ENCODE results near the gene FAM9C.

The FAM9C gene

DNA sequence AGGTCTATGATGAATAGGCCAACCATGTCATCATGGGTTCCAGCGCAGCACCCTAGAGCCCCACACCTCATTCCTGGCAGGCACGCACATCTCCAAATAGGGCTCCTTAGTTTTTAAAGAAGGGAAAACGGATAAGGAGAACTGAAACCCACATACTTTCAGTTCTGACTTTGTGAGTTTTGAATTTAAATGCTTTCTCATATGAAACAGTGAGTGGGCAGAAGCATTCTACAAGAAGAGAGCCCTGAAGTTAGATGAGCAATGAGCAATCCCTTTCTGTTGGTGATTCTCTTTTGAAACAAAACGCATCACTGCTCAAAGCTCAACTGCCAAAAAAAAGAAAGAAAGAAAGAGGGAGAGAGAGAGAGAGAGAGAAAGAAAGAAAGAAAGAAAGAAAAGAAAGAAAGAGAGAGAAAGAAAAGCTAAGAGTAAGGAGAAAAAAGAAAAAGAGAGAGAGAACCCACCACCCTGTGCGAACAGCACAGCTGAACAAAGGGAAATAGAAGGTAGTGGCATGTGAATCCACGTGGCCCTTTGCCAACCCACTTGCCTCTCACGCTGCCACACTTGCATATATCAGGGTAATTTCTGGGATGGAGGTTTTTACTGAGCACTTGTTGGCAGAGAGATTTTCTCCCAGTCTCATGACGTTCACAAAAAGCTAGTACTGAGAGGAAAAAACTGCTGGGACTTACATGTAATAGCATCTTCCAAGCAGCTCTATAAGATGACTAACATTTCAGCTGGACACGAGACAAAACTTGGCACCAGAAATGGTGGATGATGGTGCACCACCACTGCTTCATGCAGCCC, 38.6 kb downstream of the FAM9C start:
- DNase-seq = no peak

GRCh38 chrX:13001961-13002671, 42.3 kb downstream of the FAM9C start:
- DNase-seq = peak; percentile 6

GRCh38 chrX:13001097-13001496, 43.3 kb downstream of the FAM9C start:
- no peak for DNase-seq

- no peak for DNase-seq
Observed at GRCh38 chrX:13000301-13000811, 44.1 kb downstream of the FAM9C start.

DNA sequence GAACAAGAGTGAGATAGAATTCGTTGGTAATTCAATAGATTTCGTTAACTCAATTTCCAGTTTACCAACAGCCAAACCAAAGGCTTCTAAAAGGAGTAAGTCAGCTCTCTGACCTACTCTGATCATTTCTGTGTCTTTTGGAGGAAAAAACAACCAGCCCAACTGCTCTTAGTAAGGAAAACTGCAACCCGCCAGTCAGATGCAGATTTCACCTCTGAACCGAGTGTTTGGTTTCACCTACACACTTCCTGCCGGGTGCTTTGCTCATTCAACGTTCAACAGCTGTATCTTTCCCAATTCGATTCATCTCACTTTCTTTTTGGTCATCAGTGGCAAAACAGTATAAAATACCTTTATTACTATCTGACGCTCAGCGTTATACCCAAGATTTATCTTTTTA, 45.0 kb downstream of the FAM9C start:
- DNase-seq = no peak

DNA sequence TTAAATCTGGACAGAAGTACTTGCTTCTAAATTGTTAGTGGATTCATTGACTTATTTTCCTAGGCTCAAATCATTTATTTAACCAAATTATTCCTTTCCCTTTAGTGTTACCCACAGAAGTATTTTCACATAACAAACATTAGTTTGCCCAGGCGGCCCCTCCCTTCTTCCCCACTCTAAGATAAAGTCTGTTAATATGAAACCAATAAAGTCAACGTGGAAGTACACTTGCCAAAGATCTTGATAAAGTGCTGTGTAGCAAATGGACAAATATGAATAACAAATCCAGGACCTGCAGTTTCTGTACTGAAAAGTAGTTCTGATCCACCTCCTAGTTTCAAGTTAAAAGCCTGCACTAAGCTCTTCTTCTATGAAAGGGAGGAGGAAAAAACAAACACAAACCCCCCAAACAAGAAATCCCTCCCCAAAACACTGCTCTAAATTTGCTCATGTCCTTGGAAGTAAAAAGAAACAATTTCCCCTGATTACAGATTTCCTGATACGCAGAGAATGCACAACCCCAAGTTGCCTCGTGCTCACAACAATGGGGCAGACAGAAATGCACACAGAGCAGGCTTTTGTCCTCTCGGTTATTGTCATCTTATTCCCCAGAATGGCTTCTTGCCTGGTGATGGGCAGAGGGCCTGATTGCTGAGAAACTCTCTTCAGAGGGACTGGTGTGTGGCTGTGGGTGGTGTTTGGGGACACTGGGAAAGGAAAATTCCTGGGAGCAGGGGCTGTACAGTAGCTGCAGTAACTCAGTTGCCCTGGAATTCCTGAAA, 46.3 kb downstream of the FAM9C start:
- DNase-seq = no peak

DNA sequence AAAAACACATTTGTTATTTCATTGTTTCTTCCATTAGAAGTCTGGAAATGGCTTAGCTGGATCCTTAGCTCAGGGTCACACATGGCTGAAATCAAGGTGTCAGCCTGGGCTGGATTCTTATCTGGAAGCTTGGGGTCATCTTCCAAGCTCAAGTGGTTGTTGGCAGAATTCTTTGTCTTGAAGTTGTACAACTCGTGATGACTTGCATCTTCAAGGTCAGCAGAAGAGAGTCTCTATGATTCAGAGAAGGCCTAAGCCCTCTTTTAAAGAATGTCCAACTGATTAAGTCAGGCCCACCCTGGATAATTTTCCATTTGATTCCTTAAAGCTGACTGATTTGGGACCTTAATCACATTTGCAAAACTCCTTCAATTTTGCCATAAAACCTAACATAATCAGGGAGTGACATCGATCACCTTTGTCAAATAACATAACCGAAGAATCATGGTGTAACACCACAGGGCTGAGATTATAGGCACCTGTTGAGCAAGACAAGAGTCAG, 47.4 kb downstream of the FAM9C start:
- DNase-seq = no peak

DNA sequence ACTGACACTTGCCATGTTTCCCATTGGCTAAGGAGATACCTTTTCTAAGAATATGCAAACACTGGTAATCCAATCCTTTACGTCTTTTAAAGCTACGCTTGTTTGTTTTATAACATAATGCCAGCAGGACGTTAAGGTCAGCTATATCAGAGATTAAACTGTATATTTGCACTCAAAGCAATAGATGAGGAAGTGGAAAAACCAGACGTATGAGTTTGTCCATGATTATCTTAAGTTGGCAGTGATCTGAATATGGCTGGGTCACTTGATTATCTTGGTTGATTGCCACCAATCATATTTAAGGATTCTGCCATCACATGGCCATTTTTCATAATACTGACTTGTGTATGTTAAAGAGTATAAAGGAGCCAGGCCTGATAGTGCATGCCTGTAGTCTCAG, 50.1 kb downstream of the FAM9C start:
- no peak for DNase-seq

DNA sequence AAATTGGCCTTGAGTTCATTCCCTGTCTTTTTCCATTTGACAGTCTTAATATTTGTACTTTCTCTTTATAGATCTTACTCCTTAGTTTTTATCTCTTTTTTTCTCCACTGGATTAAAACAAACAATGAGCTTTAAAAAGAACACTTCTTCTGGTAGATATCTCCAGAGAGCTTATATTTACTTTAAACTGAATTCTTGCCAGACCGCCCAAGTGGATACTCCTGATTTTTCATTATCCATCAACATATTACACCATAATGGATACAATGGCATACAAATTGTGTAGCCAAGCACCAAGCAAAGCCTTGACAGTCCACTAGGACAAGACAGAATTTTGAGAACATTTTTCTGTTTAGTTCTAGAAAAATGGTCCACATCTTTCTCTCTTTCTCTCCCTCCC, 50.6 kb downstream of the FAM9C start:
- no peak for DNase-seq

DNA sequence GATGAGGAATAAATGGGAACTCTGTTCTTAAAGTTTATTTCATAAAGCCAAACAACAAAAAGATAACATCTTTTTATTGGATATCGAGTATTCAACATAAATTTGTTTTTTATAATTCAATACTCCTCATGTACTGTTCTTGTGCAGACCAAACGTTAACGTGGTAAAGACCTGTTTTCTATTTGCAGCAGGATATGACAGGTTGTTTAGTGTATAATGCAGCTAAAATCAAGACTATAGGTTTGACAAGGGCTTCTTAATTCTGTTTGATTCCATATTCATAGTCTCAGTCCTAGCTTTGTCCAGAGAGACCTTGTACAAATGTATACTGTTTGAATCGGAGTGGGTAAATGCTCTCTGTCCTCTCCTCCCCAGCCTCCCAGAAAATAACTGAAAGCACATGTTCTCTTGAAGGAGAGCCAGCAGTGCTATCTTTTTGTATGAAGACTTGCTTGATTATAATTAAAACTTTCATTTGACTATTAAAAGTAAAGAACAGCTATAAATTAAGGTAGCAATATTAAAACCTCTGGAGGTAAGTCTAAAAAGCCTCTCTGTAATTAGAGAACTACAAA, 51.8 kb downstream of the FAM9C start:
- DNase-seq = no peak

GRCh38 chrX:12991575-12991974, 52.8 kb downstream of the FAM9C start:
- no peak for DNase-seq

- DNase-seq = no peak
Observed at GRCh38 chrX:12989461-12989860, 55.0 kb downstream of the FAM9C start.

- no peak for DNase-seq
Observed at GRCh38 chrX:12988797-12989196, 55.6 kb downstream of the FAM9C start.

DNA sequence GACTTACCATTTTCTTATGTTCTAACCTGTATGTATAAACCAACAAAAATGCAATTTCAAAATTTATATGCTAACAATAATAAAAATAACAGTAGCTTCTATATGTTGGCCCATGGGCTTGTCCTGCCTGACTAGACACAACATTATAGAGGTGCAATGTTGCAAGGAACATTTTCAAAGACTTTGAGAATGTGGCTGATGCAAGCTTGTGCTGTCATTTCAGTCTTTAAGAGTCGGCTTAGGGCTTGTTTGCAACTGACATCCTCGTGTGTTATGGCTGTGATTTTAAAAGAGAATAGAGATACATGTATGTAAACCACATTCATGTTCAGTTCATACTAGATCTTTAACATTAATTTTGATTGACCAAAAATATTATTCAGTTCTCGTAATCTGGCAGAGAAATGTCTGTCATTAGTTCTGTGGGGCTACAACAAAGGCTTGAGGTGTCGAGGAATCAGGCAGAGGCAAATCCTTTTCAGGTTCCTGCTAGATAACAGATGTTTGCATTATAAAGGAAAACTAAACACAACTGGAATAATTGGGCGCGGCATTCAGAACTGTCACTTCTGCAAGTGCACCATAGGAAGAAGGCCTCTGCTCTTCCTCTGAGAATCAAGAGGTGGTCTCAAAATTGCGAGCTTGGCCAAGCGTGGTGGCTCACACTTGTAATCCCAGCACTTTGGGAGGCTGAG, 56.4 kb downstream of the FAM9C start:
- no peak for DNase-seq

- DNase-seq = no peak
Observed at GRCh38 chrX:12987340-12987739, 57.1 kb downstream of the FAM9C start.

GRCh38 chrX:12986886-12987285, 57.5 kb downstream of the FAM9C start:
- DNase-seq = no peak

- DNase-seq = no peak
Observed at GRCh38 chrX:12986164-12986779, 58.1 kb downstream of the FAM9C start.

All from NK-92 treated with Interleukin-12 subunit alpha and Interleukin-12 subunit beta, amount 100 ng/mL, for 24 hours (cell line).